ENCODE results near the gene RAB11FIP3. TPM values are rescaled to one million over a fixed set of nuclear protein-coding genes. Genes with fewer than 3 reads are reported as not detected.

RAB11FIP3 gene
- total and polyA plus RNA-seq, 9 of the 15 experiments (the other 6 are each of a cell fraction or from before 2014, with no cell fraction given) = 0.46 to 13.1 (median 4.3) TPM

DNA sequence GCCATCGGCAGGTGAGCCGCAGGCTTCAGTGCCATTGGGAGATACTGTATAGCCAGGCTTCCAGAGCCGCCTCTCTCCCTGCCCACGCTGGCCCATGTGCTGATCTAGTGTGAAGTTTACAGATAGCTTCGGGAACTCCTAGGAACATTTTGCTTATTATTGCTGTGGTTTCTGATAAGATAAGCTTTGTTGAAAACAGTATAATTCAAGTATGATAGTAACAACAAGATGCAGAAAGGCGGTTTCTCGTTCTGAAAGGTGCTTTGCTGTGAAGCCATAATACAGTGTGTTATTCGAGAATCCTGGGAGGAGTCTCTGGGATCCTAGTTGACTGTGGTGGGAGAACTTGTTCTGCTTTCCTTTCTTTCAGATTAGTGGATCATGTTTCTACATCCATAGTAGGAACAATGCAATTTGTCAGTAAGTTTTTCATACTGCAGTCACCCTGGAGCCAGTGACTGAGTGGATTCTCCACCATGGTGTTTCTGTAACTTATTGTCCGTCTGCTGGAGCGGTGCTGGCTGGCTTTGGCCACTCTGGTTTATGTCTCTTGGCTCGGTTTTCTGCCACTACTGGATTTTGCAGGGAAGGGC lies 31.5 kb downstream of the RAB11FIP3 start (continued):
- TF ChIP-seq, protein P1, sequence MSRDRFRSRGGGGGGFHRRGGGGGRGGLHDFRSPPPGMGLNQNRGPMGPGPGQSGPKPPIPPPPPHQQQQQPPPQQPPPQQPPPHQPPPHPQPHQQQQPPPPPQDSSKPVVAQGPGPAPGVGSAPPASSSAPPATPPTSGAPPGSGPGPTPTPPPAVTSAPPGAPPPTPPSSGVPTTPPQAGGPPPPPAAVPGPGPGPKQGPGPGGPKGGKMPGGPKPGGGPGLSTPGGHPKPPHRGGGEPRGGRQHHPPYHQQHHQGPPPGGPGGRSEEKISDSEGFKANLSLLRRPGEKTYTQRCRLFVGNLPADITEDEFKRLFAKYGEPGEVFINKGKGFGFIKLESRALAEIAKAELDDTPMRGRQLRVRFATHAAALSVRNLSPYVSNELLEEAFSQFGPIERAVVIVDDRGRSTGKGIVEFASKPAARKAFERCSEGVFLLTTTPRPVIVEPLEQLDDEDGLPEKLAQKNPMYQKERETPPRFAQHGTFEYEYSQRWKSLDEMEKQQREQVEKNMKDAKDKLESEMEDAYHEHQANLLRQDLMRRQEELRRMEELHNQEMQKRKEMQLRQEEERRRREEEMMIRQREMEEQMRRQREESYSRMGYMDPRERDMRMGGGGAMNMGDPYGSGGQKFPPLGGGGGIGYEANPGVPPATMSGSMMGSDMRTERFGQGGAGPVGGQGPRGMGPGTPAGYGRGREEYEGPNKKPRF (IDR thresholded peaks at IDR 0.05; ENCODE audit: low read depth, low read length) = no peak
- TF ChIP-seq KDM5B (IDR thresholded peaks at IDR 0.05; ENCODE audit: insufficient replicate concordance, low read depth, low read length) (no peak), NR2C1 (IDR thresholded peaks at IDR 0.05) (no peak), NR2C1 (tag; IDR thresholded peaks at IDR 0.05) (no peak), CHCHD3 (CRISPR knock-in tag; IDR thresholded peaks at IDR 0.05) (no peak), SMC3 (conservative IDR thresholded peaks at IDR 0.05; ENCODE audit: insufficient read depth, low read depth, low read length) (no peak), ZNF143 (CRISPR knock-in tag; IDR thresholded peaks at IDR 0.05) (no peak), MTA1 (IDR thresholded peaks at IDR 0.05; ENCODE audit: borderline replicate concordance) (no peak), NBN (IDR thresholded peaks at IDR 0.05; ENCODE audit: low read depth) (no peak), KHSRP (IDR thresholded peaks at IDR 0.05) (no peak), MYC (IDR thresholded peaks at IDR 0.05; ENCODE audit: low read depth, low read length) (peak; percentile 72), MYC (CRISPR knock-in tag; IDR thresholded peaks at IDR 0.05; ENCODE audit: borderline replicate concordance, low read depth) (no peak), HDAC2 (IDR thresholded peaks at IDR 0.05) (no peak), TGIF2 (CRISPR knock-in tag; IDR thresholded peaks at IDR 0.05) (no peak), RCOR1 (IDR thresholded peaks at IDR 0.05; ENCODE audit: borderline replicate concordance in 1 of 2, low read depth in 2 of 2, low read length in 2 of 2) (peak in 1 of 2 experiments; percentile 83; a peak in 2 of 4 replicates)
- TF ChIP-seq, protein P2, sequence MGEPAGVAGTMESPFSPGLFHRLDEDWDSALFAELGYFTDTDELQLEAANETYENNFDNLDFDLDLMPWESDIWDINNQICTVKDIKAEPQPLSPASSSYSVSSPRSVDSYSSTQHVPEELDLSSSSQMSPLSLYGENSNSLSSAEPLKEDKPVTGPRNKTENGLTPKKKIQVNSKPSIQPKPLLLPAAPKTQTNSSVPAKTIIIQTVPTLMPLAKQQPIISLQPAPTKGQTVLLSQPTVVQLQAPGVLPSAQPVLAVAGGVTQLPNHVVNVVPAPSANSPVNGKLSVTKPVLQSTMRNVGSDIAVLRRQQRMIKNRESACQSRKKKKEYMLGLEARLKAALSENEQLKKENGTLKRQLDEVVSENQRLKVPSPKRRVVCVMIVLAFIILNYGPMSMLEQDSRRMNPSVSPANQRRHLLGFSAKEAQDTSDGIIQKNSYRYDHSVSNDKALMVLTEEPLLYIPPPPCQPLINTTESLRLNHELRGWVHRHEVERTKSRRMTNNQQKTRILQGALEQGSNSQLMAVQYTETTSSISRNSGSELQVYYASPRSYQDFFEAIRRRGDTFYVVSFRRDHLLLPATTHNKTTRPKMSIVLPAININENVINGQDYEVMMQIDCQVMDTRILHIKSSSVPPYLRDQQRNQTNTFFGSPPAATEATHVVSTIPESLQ (CRISPR knock-in tag; IDR thresholded peaks at IDR 0.05) = no peak
- TF ChIP-seq, protein P3, sequence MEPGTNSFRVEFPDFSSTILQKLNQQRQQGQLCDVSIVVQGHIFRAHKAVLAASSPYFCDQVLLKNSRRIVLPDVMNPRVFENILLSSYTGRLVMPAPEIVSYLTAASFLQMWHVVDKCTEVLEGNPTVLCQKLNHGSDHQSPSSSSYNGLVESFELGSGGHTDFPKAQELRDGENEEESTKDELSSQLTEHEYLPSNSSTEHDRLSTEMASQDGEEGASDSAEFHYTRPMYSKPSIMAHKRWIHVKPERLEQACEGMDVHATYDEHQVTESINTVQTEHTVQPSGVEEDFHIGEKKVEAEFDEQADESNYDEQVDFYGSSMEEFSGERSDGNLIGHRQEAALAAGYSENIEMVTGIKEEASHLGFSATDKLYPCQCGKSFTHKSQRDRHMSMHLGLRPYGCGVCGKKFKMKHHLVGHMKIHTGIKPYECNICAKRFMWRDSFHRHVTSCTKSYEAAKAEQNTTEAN (CRISPR knock-in tag; IDR thresholded peaks at IDR 0.05) = no peak
- TF ChIP-seq, protein P4, sequence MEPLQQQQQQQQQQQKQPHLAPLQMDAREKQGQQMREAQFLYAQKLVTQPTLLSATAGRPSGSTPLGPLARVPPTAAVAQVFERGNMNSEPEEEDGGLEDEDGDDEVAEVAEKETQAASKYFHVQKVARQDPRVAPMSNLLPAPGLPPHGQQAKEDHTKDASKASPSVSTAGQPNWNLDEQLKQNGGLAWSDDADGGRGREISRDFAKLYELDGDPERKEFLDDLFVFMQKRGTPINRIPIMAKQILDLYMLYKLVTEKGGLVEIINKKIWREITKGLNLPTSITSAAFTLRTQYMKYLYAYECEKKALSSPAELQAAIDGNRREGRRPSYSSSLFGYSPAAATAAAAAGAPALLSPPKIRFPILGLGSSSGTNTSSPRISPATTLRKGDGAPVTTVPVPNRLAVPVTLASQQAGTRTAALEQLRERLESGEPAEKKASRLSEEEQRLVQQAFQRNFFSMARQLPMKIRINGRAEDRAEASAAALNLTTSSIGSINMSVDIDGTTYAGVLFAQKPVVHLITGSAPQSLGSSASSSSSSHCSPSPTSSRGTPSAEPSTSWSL (CRISPR knock-in tag; IDR thresholded peaks at IDR 0.05; ENCODE audit: borderline replicate concordance) = no peak
- TF ChIP-seq, protein P5, sequence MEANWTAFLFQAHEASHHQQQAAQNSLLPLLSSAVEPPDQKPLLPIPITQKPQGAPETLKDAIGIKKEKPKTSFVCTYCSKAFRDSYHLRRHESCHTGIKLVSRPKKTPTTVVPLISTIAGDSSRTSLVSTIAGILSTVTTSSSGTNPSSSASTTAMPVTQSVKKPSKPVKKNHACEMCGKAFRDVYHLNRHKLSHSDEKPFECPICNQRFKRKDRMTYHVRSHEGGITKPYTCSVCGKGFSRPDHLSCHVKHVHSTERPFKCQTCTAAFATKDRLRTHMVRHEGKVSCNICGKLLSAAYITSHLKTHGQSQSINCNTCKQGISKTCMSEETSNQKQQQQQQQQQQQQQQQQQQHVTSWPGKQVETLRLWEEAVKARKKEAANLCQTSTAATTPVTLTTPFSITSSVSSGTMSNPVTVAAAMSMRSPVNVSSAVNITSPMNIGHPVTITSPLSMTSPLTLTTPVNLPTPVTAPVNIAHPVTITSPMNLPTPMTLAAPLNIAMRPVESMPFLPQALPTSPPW (CRISPR knock-in tag; IDR thresholded peaks at IDR 0.05) = no peak; the same call in 1 of the 2 replicates

Measured in K562 (cell line).